Karpas-422 (cell line): Measurements from ENCODE around the gene CYB5B. TPM values are rescaled to one million over a fixed set of nuclear protein-coding genes. Genes with fewer than 3 reads are reported as not detected.
A peak's percentile ranks its signal among the peaks of the same experiment; 100 is the strongest.

ENCODE experiments used
- DNase-seq: peaks from one replicate; pipeline ENCODE4 v3.0.0-alpha.2; 2015
- H2AFZ ChIP-seq: fragments of 200-600 bp; sonication (generic); 2 replicates; pipeline ENCODE4 v1.6.1; 2014; ENCODE audit warnings: antibody characterized with exemption, low read length, mixed read lengths
- H3K27ac ChIP-seq: fragments of 200-600 bp; sonication (generic); 2 replicates; pipeline ENCODE4 v1.5.1; 2014; ENCODE audit warnings: mild to moderate bottlenecking, low read length, moderate library complexity
- H3K27me3 ChIP-seq: fragments of 200-600 bp; sonication (generic); 2 replicates; pipeline ENCODE4 v1.6.1; 2014; ENCODE audit warnings: low read length, mixed read lengths
- H3K36me3 ChIP-seq: fragments of 200-600 bp; sonication (generic); 2 replicates; pipeline ENCODE4 v1.6.1; 2014; ENCODE audit warnings: low read length, mixed read lengths; ENCODE audit not compliant: insufficient read depth
- H3K4me1 ChIP-seq: fragments of 200-600 bp; sonication (generic); 2 replicates; pipeline ENCODE4 v1.6.1; 2014; ENCODE audit warnings: mild to moderate bottlenecking, low read length, mixed read lengths
- H3K4me2 ChIP-seq: fragments of 200-600 bp; sonication (generic); 2 replicates; pipeline ENCODE4 v1.6.1; 2014; ENCODE audit warnings: low read length, low read depth, mild to moderate bottlenecking; ENCODE audit not compliant: poor library complexity, severe bottlenecking
- H3K4me3 ChIP-seq: fragments of 200-600 bp; sonication (generic); 2 replicates; pipeline ENCODE4 v1.5.1; 2014; ENCODE audit warnings: mild to moderate bottlenecking, antibody characterized with exemption, low read length, mixed read lengths
- H3K79me2 ChIP-seq: fragments of 200-600 bp; sonication (generic); 2 replicates; pipeline ENCODE4 v1.6.1; 2014; ENCODE audit warnings: mild to moderate bottlenecking, low read length, mixed read lengths
- H3K9ac ChIP-seq: fragments of 200-600 bp; sonication (generic); 2 replicates; pipeline ENCODE4 v1.6.0; 2014; ENCODE audit warnings: low read length
- H3K9me2 ChIP-seq: fragments of 200-600 bp; sonication (generic), shearing (Covaris generic); replicated peaks from 2 replicates; pipeline ENCODE4 v1.6.0; 2014; ENCODE audit warnings: mild to moderate bottlenecking, low read length, moderate library complexity; ENCODE audit not compliant: insufficient read depth
- H3K9me3 ChIP-seq: fragments of 300-700, 200-600 bp; sonication (generic); 2 replicates; pipeline ENCODE4 v1.6.1; 2014; ENCODE audit warnings: low read length, mixed read lengths
- H4K20me1 ChIP-seq: fragments of 200-600 bp; sonication (generic); 2 replicates; pipeline ENCODE4 v1.6.1; 2014; ENCODE audit warnings: mild to moderate bottlenecking, antibody characterized with exemption, low read length, low read depth; ENCODE audit not compliant: insufficient read depth
- total RNA-seq: library from RNA; depleted of rRNA; stranded (reverse); fragments of >200 nt; shearing (Covaris generic); gene quantifications from 2 replicates; pipeline ENCODE4 v1.2.3, GENCODE V29; 2014; ENCODE audit warnings: low replicate concordance

Gene CYB5B
- total RNA-seq, 1 experiment from 2014 or later: 194 TPM

DNA sequence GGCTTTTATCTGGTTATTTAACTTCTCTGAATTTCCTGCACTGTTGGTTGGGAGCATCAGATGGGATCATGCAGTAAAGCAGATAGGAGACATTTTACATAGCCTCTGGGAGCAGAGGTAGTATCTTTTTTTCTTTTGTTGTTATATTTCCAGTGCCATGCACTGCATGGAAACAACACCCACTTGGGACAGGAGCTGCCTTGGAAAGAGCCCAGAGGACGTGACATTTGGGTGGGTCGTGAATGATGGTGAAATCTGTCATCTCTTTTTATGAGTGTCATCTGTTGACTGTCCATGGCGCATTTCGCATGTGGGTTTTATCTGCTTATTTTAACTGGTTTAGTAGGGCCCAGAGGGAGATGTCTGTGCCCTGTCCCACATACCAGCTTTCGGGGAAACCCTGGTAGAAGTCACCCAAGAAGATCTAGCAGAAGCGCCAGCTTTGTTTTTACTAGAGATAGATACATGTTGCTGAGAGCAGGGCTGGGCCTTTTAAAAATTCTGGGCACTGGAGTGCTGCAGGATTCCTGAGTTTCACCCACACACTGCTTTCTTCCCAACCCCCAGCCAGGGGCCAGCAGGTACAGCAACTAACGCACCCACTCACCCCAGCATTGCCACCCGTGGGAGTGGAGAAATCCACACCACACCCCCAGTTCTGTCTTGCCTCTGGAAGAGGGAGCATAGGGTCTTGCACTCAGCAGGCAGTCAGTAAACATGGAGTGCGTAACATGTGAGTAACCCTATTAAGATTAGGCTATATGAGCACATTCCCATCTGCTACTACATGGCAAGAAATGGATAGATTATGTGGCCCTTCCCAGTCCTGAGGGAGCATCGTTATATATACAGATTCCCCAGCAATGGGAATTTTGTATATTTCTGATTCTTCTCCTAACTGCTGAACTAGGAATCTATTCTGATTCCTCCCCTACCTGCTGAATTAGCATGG, 30.2 kb upstream of the CYB5B start:
- Histone ChIP-seq H4K20me1 (no peaks in the 10 kb centered on the region), H3K36me3 (no peaks in the 10 kb centered on the region), H3K27ac (no peak overlapping the region), H3K27me3 (no peaks in the 10 kb centered on the region), H3K4me3 (no peak overlapping the region), H3K9me2 (no peaks in the 10 kb centered on the region), H3K79me2 (no peaks in the 10 kb centered on the region), H3K9ac (no peak overlapping the region), H3K9me3 (no peaks in the 10 kb centered on the region), H3K4me2 (no peak overlapping the region), H3K4me1 (peaks cover 5% of the 10 kb centered on the region), H2AFZ (no peak overlapping the region)
- DNase-seq: no peak

DNA sequence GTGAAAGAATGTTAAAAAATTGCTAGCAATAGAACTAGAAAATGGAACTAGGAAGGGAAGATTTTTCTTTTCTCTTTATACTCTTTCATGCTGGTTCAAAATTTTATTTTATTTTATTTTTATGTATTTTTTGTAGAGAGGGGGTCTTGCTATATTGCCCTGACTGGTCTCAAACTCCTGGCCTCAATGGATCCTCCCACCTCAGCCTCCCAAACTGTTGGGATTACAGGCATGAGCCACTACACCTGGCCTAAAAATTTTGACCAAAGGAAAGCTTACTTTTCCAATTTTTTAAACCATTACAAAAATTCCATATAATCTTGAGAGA, 28.6 kb upstream of the CYB5B start:
- H3K27ac ChIP-seq: no peak overlapping the region
- H3K4me3 ChIP-seq: no peak overlapping the region
- no peaks in the 10 kb centered on the region for H4K20me1 ChIP-seq
- H3K4me1 ChIP-seq: peaks cover 5% of the 10 kb centered on the region
- no peaks in the 10 kb centered on the region for H3K36me3 ChIP-seq
- H3K9ac ChIP-seq: no peak overlapping the region
- no peaks in the 10 kb centered on the region for H3K27me3 ChIP-seq
- no peaks in the 10 kb centered on the region for H3K9me3 ChIP-seq
- H3K4me2 ChIP-seq: no peak overlapping the region
- no peak overlapping the region for H2AFZ ChIP-seq
- DNase-seq: no peak
- H3K79me2 ChIP-seq: no peaks in the 10 kb centered on the region
- no peaks in the 10 kb centered on the region for H3K9me2 ChIP-seq

DNA sequence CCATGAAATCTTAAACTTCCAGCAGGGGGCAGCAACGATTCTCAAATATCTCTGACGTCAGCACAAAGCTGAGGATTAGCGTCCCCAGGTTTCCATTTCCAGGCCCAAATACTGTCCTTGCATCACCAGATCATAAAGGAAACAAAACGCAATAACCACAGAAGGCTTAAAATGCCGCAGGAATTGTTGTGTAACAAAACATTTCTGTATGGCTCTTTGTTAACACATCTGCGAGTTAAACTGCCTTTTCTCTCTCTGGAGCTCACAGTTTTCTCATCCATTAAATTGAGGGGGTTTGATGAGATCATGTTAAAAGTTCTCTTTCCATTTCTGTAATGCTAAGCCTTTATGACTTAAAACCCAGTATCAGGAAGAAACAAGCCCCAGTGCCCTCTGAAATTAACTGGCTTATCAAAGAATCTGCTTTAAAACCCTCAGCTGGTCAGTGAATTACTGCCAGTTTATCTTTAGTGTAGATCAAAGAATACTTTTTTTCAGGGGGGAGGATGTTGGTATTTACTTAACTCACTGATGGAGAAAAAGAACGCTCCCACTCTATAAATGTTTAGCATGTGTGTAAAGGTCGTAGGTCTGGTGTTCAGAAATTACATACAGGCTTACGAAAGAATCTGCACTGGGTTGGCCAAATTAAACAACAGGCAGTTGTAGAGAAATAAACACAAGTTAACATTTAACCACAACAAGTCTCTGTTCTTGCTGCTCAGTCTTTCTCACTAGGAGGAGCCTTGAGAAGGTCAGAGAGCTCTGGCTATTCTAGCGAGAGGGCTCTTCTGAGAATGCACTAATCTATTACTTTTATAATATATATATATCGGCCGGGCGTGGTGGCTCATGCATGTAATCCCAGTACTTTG, 28.0 kb upstream of the CYB5B start:
- Histone ChIP-seq H3K4me1 (peaks cover 5% of the 10 kb centered on the region), H3K79me2 (no peaks in the 10 kb centered on the region), H3K27me3 (no peaks in the 10 kb centered on the region), H3K36me3 (no peaks in the 10 kb centered on the region), H3K4me3 (no peak overlapping the region), H4K20me1 (no peaks in the 10 kb centered on the region), H3K9me2 (no peaks in the 10 kb centered on the region), H2AFZ (peak overlapping the region; percentile 93), H3K4me2 (peak overlapping the region; percentile 42), H3K27ac (no peak overlapping the region), H3K9me3 (no peaks in the 10 kb centered on the region), H3K9ac (peak overlapping the region; percentile 32; the same call in 1 of the 2 replicates)
- peak; percentile 92 for DNase-seq

DNA sequence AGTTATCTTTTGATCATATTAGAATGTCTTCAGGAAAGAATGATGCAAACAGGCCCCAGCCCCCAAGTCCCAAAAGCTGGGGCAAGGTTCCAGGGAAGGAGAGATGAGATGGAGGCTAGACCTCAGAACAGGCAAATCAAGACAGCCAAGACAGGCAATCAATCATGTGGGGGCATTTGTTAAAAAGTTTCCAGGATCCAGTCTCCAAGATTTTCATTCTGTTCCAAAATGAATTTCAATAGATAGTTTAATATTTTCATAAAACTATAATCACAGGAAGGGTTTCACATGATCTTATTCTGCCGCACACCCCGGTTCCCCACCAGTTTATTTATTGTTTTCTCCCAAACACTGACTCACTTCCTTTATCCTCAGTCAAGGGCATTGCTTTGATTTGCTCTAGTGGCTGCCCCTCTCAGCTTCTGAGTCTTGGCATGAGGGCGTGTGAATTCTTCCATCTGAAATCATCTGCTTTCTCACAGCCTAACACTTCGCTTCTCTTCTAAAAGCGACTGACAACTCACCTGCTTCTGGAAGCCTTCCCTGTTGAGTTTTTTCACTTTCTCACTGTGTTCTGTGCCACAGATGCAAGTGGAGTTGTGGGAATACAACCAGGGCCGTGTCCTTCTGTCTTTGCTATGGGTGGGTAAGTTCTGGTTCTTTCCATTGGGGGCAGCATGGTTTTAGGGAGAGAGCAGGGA, 26.4 kb upstream of the CYB5B start:
- no peak overlapping the region for H3K4me3 ChIP-seq
- no peaks in the 10 kb centered on the region for H4K20me1 ChIP-seq
- no peaks in the 10 kb centered on the region for H3K36me3 ChIP-seq
- H2AFZ ChIP-seq: 0 out of 2 replicates have a peak overlapping the region, but pooled peaks have one; percentile 3
- no peak overlapping the region for H3K4me2 ChIP-seq
- no peaks in the 10 kb centered on the region for H3K79me2 ChIP-seq
- peaks cover 17% of the 10 kb centered on the region for H3K4me1 ChIP-seq
- no peaks in the 10 kb centered on the region for H3K27me3 ChIP-seq
- peak; percentile 51 for DNase-seq
- H3K9ac ChIP-seq: no peak overlapping the region
- H3K9me2 ChIP-seq: no peaks in the 10 kb centered on the region
- no peaks in the 10 kb centered on the region for H3K9me3 ChIP-seq
- no peak overlapping the region for H3K27ac ChIP-seq

DNA sequence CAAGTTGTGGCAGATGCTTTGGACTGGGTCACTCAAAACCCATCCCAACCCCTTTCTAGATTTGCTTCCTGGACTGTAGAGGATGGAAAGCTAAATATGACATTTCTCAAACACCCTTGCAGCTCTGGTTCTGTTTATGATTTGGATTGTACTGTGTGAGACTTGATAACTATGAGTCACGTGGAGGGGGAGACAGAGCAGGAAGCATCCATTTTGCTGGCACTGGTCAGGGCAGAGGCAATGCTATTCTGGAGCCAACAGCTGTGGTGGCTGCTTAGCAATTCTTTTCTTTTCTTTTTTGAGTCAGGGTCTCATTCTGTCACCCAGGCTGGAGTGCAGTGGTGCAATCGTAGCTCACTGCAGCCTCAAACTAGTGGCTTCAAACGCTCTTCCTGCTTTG, 25.1 kb upstream of the CYB5B start:
- no peaks in the 10 kb centered on the region for H4K20me1 ChIP-seq
- H3K9me2 ChIP-seq: no peaks in the 10 kb centered on the region
- H3K4me2 ChIP-seq: no peak overlapping the region
- no peak overlapping the region for H3K4me3 ChIP-seq
- H2AFZ ChIP-seq: no peak overlapping the region
- no peaks in the 10 kb centered on the region for H3K27me3 ChIP-seq
- no peak for DNase-seq
- no peak overlapping the region for H3K9ac ChIP-seq
- no peaks in the 10 kb centered on the region for H3K9me3 ChIP-seq
- peaks cover 17% of the 10 kb centered on the region for H3K4me1 ChIP-seq
- no peaks in the 10 kb centered on the region for H3K79me2 ChIP-seq
- no peaks in the 10 kb centered on the region for H3K36me3 ChIP-seq
- no peak overlapping the region for H3K27ac ChIP-seq

DNA sequence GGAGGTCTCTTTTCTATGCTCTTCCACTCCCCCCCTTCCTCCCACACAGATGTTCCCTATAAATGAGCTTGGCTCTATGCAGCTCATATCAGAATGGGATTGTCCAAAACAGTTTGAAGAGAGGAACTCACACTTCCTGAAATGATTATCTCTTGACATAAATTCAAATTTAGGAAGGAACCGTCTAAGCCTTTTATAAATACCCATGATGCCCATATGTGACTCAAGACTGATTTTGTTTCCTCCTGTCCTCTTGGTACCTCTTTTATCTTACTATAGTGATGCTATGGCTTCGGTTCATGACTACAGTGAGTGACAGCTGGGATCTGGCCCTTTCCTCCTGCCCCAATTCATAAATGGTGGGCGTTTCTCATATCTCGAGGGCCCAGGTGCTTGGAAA, 22.0 kb upstream of the CYB5B start:
- DNase-seq: peak; percentile 58
- Histone ChIP-seq H3K36me3 (no peaks in the 10 kb centered on the region), H3K79me2 (no peaks in the 10 kb centered on the region), H3K4me3 (no peak overlapping the region), H3K9ac (no peak overlapping the region), H3K9me3 (no peaks in the 10 kb centered on the region), H4K20me1 (no peaks in the 10 kb centered on the region), H3K9me2 (no peaks in the 10 kb centered on the region), H3K27ac (no peak overlapping the region), H3K4me1 (peaks cover 13% of the 10 kb centered on the region), H3K27me3 (no peaks in the 10 kb centered on the region), H2AFZ (peak overlapping the region; percentile 46), H3K4me2 (peak overlapping the region; percentile 18)

DNA sequence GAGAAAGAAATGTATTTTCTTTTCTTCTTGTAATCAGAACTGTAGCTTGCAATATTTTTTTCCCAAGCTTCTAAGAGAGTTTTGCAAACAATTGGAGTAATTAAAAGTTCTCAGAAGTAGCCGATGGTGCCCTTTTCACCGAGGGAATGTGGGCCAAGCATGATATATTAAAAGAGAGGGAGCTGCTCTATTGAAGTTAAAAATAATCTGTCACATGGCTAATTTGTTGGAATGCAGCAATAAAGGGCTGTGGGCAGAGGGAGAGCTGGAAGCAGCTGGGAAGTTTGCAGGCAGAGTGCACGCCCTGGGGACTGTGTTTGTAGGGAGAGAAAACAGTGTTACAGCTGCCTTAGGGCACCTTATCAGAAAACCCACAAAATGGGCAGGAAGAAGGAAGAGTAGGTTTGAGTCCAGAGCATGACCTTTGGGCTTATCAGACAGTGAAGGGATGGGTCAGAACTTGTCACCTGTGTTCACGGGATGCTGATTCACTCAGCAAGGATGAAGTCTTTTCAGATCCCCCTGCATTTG, 20.1 kb upstream of the CYB5B start:
- Histone ChIP-seq H3K4me2 (no peak overlapping the region), H4K20me1 (no peaks in the 10 kb centered on the region), H3K9me3 (no peaks in the 10 kb centered on the region), H3K36me3 (no peaks in the 10 kb centered on the region), H3K9ac (no peak overlapping the region), H3K27me3 (no peaks in the 10 kb centered on the region), H3K4me3 (no peak overlapping the region), H3K27ac (no peak overlapping the region), H3K9me2 (no peaks in the 10 kb centered on the region), H3K79me2 (no peaks in the 10 kb centered on the region), H2AFZ (no peak overlapping the region), H3K4me1 (peaks cover 13% of the 10 kb centered on the region)
- no peak for DNase-seq
